Activated T-helper 17 cell treated with anti-CD3 and anti-CD28 coated beads, Interleukin-2, amount 50 U/mL, for 72 hours (primary cell): ENCODE results near the gene ZBTB5. TPM values are rescaled to one million over a fixed set of nuclear protein-coding genes. Genes with fewer than 3 reads are reported as not detected.
"Not testable (repeated sequence)": the region's sequence is repeated elsewhere in the genome, so short reads cannot be mapped to it uniquely, and the experiment has no call there.

ENCODE experiments used
- ATAC-seq: fragments of 150-1000 bp; cut with Tn5 transposase; replicated peaks from 2 replicates; pipeline ENCODE4 v1.10.0; 2021; ENCODE audit warnings: mild to moderate bottlenecking, moderate library complexity
- H3K27ac Mint-ChIP-seq: one replicate; pipeline ENCODE4 v1.8.0; 2022; ENCODE audit warnings: mixed read lengths
- H3K27me3 Mint-ChIP-seq: one replicate; pipeline ENCODE4 v1.8.0; 2022; ENCODE audit warnings: mixed read lengths
- H3K36me3 Mint-ChIP-seq: one replicate; pipeline ENCODE4 v1.8.0; 2022; ENCODE audit warnings: low read depth, mild to moderate bottlenecking, mixed read lengths
- H3K4me1 Mint-ChIP-seq: one replicate; pipeline ENCODE4 v1.8.0; 2022; ENCODE audit warnings: mixed read lengths
- H3K4me3 Mint-ChIP-seq: one replicate; pipeline ENCODE4 v1.8.0; 2022; ENCODE audit warnings: mild to moderate bottlenecking, mixed read lengths
- H3K9me3 Mint-ChIP-seq: one replicate; pipeline ENCODE4 v1.8.0; 2022; ENCODE audit warnings: mixed read lengths
- total RNA-seq, 2 donors: library from RNA; stranded (reverse); gene quantifications; one replicate each; pipeline ENCODE4 v1.2.3, GENCODE V29; 2022

The ZBTB5 gene
- total RNA-seq, 2 donors from 2014 or later: 7.7 to 13.8 TPM

GRCh38 chr9:37474438-37474837 is 9.2 kb upstream of the ZBTB5 start:
- no peak overlapping the region for H3K4me3 Mint-ChIP-seq
- H3K27ac Mint-ChIP-seq: no peak overlapping the region
- no peaks in the 10 kb centered on the region for H3K9me3 Mint-ChIP-seq
- H3K4me1 Mint-ChIP-seq: peaks cover 5% of the 10 kb centered on the region
- H3K27me3 Mint-ChIP-seq: peaks cover 16% of the 10 kb centered on the region
- ATAC-seq: no peak
- H3K36me3 Mint-ChIP-seq: no peaks in the 10 kb centered on the region

DNA sequence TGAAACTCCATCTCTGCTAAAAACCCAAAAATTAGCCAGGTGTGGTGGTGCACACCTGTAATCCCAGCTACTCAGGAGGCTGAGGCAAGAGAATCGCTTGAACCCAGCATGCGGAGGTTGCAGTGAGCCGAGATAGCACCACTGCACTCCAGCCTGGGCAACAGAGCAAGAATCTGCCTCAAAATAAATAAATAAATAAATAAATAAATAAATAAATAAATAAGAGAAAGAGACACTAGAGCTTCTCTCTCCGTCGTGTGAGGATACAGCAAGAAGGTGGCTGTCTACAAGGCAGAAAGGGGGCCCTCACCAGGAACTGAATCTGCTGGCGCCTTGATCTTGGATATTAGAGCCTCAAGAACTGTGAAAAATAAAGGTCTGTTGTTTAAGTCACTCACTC is 8.7 kb upstream of the ZBTB5 start:
- not testable (repeated sequence) for H3K36me3 Mint-ChIP-seq, ATAC-seq

DNA sequence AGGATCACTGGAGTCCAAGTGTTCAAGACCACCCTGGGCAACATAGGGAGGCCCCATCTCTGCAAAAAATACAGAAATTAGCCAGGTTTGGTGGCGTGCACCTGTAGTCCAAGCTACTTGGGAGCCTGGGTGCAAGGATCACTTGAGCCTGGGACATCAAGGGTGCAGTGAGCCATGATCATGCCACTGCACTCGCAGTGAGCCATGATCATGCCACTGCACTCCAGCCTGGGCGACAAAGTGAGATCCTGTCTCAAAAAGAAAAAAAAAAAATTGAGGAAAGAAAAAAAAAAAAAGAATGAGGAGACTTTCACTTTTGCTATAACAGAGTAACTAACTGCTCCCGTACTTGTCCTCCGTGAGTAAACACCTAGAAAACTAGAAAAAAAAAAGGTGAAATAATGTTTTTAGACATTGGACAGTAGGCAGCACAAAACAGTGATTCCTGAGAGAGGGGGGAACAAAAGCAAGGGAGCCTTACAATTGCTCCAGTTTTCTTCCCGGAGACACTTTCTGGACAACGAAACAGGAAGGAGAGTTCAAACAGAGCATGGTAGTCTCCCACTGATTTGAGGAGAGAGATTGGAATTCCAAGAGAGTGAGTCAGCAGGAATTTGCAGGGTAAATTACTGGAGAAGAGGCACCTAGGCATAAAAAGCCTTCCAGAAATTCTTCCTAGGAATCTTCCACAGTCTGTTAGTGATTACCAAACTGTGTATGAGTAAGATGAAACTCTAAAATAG is 6.9 kb upstream of the ZBTB5 start:
- Mint-ChIP-seq H3K9me3 (no peaks in the 10 kb centered on the region), H3K27me3 (peaks cover 5% of the 10 kb centered on the region), H3K27ac (peak overlapping the region; percentile 64), H3K4me3 (peak overlapping the region; percentile 65), H3K4me1 (peaks cover 5% of the 10 kb centered on the region), H3K36me3 (no peaks in the 10 kb centered on the region)
- peak; percentile 52 for ATAC-seq

More for the DNA sequence above, 8.7 kb upstream of the ZBTB5 start:
- not testable (repeated sequence) for H3K27ac Mint-ChIP-seq, H3K4me3 Mint-ChIP-seq, H3K4me1 Mint-ChIP-seq, H3K9me3 Mint-ChIP-seq
- peaks cover 13% of the 10 kb centered on the region for H3K27me3 Mint-ChIP-seq

GRCh38 chr9:37468620-37469019 is 3.4 kb upstream of the ZBTB5 start:
- no peak for ATAC-seq

DNA sequence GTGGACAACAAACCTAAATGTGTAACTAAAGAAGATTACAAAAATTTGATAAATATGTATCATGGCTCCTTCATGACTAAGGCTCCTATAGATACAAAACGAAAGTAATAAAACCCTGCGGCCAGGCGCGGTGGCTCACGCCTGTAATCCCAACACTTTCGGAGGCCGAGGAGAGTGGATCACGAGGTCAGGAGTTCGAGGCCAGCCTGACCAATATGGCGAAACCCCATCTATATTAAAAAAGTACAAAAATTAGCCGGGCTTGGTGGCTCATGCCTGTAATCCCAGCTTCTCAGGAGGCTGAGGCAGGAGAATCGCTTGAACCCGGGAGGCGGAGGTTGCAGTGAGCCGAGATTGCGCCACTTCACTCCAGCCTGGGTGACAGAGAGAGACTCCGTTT is 2.3 kb upstream of the ZBTB5 start:
- H3K27ac Mint-ChIP-seq, H3K4me3 Mint-ChIP-seq, ATAC-seq, H3K9me3 Mint-ChIP-seq, H3K27me3 Mint-ChIP-seq: not testable (repeated sequence)
- Mint-ChIP-seq H3K36me3 (peaks cover 28% of the 10 kb centered on the region), H3K4me1 (peaks cover 21% of the 10 kb centered on the region)

More at GRCh38 chr9:37468620-37469019, 3.4 kb upstream of the ZBTB5 start:
- H3K4me1 Mint-ChIP-seq: peaks cover 11% of the 10 kb centered on the region
- H3K36me3 Mint-ChIP-seq: peaks cover 17% of the 10 kb centered on the region
- H3K27me3 Mint-ChIP-seq: no peaks in the 10 kb centered on the region
- H3K9me3 Mint-ChIP-seq: no peaks in the 10 kb centered on the region
- no peak overlapping the region for H3K4me3 Mint-ChIP-seq
- no peak overlapping the region for H3K27ac Mint-ChIP-seq

GRCh38 chr9:37466037-37466709 is 923 bp upstream of the ZBTB5 start:
- Mint-ChIP-seq H3K4me3 (peak overlapping the region; percentile 90), H3K36me3 (peaks cover 30% of the 10 kb centered on the region), H3K27ac (peak overlapping the region; percentile 95), H3K9me3 (no peaks in the 10 kb centered on the region), H3K27me3 (no peaks in the 10 kb centered on the region), H3K4me1 (peaks cover 16% of the 10 kb centered on the region)
- peak; percentile 12 for ATAC-seq

- peak overlapping the region; percentile 95 for H3K27ac Mint-ChIP-seq
- H3K27me3 Mint-ChIP-seq: no peaks in the 10 kb centered on the region
- peaks cover 30% of the 10 kb centered on the region for H3K36me3 Mint-ChIP-seq
- H3K4me3 Mint-ChIP-seq: peak overlapping the region; percentile 90
- peaks cover 16% of the 10 kb centered on the region for H3K4me1 Mint-ChIP-seq
- H3K9me3 Mint-ChIP-seq: no peaks in the 10 kb centered on the region
- peak; percentile 43 for ATAC-seq
Measured at GRCh38 chr9:37464426-37465248, 613 bp downstream of the ZBTB5 start.

GRCh38 chr9:37464006-37464405 is 1.2 kb downstream of the ZBTB5 start:
- Mint-ChIP-seq H3K9me3 (no peaks in the 10 kb centered on the region), H3K4me3 (peak overlapping the region; percentile 90), H3K27ac (peak overlapping the region; percentile 95), H3K36me3 (peaks cover 30% of the 10 kb centered on the region), H3K4me1 (peaks cover 16% of the 10 kb centered on the region), H3K27me3 (no peaks in the 10 kb centered on the region)
- no peak for ATAC-seq

- Mint-ChIP-seq H3K36me3 (peaks cover 2% of the 10 kb centered on the region), H3K27me3 (no peaks in the 10 kb centered on the region), H3K9me3 (no peaks in the 10 kb centered on the region), H3K4me3 (no peak overlapping the region), H3K27ac (peak overlapping the region; percentile 39), H3K4me1 (peaks cover 11% of the 10 kb centered on the region)
- ATAC-seq: no peak
Measured at GRCh38 chr9:37456817-37457216, 8.4 kb downstream of the ZBTB5 start.

GRCh38 chr9:37455884-37456647 is 9.2 kb downstream of the ZBTB5 start:
- no peaks in the 10 kb centered on the region for H3K9me3 Mint-ChIP-seq
- no peaks in the 10 kb centered on the region for H3K27me3 Mint-ChIP-seq
- peak overlapping the region; percentile 39 for H3K27ac Mint-ChIP-seq
- peaks cover 6% of the 10 kb centered on the region for H3K36me3 Mint-ChIP-seq
- peak; percentile 26 for ATAC-seq
- no peak overlapping the region for H3K4me3 Mint-ChIP-seq
- H3K4me1 Mint-ChIP-seq: peaks cover 11% of the 10 kb centered on the region

DNA sequence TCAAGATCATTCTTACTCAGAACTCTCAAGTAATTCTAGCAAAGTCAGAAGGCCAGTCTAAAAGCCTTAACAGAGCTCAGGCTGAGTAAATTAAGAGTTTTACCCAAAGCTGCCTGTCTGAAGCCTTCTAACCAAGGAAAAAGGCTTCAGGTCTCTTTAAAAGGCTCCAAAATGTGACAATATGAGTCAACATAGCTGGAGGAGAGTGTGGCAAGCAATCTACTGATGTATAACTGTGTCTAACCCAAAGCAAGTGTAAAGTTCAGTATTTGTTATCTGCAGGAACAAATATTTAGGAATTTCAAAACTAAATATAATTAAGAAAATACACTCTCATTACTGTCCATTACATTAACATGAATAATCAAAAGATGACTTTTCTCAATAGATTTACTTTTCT is 11.0 kb downstream of the ZBTB5 start:
- no peak overlapping the region for H3K4me3 Mint-ChIP-seq
- no peaks in the 10 kb centered on the region for H3K27me3 Mint-ChIP-seq
- no peak for ATAC-seq
- H3K36me3 Mint-ChIP-seq: peaks cover 18% of the 10 kb centered on the region
- H3K27ac Mint-ChIP-seq: peak overlapping the region; percentile 21
- no peaks in the 10 kb centered on the region for H3K9me3 Mint-ChIP-seq
- peaks cover 11% of the 10 kb centered on the region for H3K4me1 Mint-ChIP-seq

DNA sequence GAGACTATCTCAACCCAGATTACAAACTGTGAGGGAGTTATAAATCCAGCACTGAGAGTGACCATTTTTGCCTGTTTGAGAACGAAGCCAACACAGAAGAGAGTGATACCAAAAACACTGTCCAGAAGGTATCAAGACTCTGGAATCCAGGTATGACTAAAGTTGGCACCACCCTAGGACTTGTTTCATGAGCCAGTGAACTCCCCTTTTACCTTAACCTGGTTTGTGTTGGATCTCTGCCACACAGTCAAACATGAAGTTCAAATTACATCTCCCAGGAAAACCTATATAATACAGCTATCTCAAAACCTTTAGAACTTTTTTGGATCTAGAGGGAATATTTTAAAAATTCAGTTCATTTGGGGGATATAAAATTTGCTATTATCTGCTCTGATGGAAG is 11.4 kb downstream of the ZBTB5 start:
- H3K36me3 Mint-ChIP-seq: peaks cover 20% of the 10 kb centered on the region
- H3K27ac Mint-ChIP-seq: peak overlapping the region; percentile 21
- H3K9me3 Mint-ChIP-seq: no peaks in the 10 kb centered on the region
- ATAC-seq: no peak
- no peaks in the 10 kb centered on the region for H3K27me3 Mint-ChIP-seq
- peaks cover 11% of the 10 kb centered on the region for H3K4me1 Mint-ChIP-seq
- no peak overlapping the region for H3K4me3 Mint-ChIP-seq

- H3K27me3 Mint-ChIP-seq: no peaks in the 10 kb centered on the region
- H3K4me1 Mint-ChIP-seq: peaks cover 9% of the 10 kb centered on the region
- H3K9me3 Mint-ChIP-seq: no peaks in the 10 kb centered on the region
- peaks cover 26% of the 10 kb centered on the region for H3K36me3 Mint-ChIP-seq
- no peak for ATAC-seq
- H3K27ac Mint-ChIP-seq: no peak overlapping the region
- no peak overlapping the region for H3K4me3 Mint-ChIP-seq
Measured at GRCh38 chr9:37452611-37453010, 12.6 kb downstream of the ZBTB5 start.

GRCh38 chr9:37451628-37452027 is 13.6 kb downstream of the ZBTB5 start:
- H3K27me3 Mint-ChIP-seq: no peaks in the 10 kb centered on the region

More at GRCh38 chr9:37451628-37452027, 13.6 kb downstream of the ZBTB5 start:
- peak overlapping the region; percentile 30 for H3K27ac Mint-ChIP-seq
- no peak for ATAC-seq
- H3K9me3 Mint-ChIP-seq: no peaks in the 10 kb centered on the region
- no peak overlapping the region for H3K4me3 Mint-ChIP-seq
- peaks cover 10% of the 10 kb centered on the region for H3K4me1 Mint-ChIP-seq
- peaks cover 30% of the 10 kb centered on the region for H3K36me3 Mint-ChIP-seq
